Measurements from ENCODE around the gene SPTY2D1.
"Not testable (repeated sequence)": the region's sequence is repeated elsewhere in the genome, so short reads cannot be mapped to it uniquely, and the experiment has no call there.

The SPTY2D1 gene, protein sequence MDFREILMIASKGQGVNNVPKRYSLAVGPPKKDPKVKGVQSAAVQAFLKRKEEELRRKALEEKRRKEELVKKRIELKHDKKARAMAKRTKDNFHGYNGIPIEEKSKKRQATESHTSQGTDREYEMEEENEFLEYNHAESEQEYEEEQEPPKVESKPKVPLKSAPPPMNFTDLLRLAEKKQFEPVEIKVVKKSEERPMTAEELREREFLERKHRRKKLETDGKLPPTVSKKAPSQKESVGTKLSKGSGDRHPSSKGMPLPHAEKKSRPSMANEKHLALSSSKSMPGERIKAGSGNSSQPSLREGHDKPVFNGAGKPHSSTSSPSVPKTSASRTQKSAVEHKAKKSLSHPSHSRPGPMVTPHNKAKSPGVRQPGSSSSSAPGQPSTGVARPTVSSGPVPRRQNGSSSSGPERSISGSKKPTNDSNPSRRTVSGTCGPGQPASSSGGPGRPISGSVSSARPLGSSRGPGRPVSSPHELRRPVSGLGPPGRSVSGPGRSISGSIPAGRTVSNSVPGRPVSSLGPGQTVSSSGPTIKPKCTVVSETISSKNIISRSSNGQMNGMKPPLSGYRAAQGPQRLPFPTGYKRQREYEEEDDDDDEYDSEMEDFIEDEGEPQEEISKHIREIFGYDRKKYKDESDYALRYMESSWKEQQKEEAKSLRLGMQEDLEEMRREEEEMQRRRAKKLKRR

DNA sequence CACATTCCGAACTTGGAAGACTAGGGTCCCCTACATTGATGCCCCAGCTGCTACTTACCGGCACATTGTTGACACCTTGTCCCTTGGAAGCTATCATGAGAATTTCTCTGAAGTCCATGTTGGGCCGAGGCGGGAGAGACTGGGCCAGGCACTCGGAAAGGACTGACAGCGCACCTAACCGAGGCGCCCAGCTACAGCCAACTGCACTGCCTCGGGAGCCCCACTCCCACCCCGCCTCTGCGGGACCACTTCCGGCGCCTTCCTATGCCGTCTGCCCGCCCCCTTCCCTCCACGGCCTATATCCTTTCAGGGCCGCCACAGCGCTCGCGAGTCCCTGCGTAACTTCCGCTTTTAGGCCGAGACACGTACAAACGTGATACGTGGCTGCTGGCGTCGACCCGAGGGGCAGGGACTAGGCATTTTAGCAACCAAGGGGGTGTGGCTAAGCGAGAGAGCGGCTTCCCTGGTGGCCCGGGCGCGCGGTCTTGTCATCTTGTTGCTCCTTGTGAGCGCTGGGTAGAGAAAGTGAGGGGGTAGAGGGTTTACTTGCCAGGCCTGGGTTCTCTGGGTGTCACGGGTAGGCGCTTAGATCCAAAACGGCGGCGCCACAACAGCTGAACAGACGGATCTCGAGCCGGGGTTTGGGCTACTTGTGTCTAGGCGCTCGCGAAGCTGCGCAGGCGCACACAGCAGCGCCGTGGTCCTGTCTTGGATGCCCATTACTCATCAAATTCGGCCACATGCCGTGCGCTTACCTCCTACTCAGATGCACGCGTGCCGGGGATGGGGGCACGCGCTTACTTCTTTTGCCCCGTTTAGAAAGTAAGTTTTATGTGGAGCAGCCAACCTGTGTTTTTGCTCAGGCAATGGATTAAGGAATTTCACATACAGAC, at the start of gene SPTY2D1:
SPTY2D1 (minus strand) TSS at position 203 of the 893 bp plus-strand sequence; CDS start at position 118, 85 bp downstream.
- peak; percentile 97 for DNase-seq (ENCODE audit: low spot score)

DNA sequence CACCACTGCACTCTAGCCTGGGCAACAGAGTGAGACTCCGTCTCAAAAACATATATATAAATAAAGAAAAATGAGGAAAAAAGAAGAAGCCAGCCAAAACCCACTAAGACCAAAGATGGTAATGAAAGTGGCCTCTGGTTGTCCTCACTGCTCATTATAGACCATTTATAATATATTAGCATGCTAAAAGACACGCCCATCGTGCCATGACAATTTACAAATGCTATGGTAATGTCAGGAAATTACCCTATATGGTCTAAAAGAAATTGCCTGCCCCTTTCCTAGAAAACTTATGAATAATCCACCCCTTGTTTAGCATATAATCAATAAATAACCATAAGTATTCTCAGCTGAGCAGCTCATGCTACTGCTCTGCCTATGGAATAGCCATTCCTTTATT, 48.3 kb upstream of the SPTY2D1 start:
- DNase-seq (ENCODE audit: low spot score) = no peak

DNA sequence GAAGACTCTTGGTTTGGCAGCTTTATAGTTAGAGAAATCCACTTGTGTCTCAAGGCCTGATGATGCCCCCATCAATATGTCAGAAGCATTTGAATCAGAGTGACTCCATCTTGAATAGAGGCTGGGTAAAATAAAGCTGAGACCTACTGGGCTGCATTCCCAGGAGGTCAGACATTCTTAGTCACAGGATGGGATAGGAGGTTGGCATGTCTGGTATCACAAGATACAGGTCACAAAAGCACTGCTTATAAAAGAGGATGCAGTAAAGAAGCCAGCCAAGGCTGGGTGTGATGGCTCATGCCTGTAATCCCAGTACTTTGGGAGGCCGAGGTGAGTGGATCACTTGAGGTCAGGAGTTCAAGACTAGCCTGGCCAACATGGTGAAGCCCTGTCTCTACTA, 47.8 kb upstream of the SPTY2D1 start:
- DNase-seq (ENCODE audit: low spot score) = not testable (repeated sequence)

DNA sequence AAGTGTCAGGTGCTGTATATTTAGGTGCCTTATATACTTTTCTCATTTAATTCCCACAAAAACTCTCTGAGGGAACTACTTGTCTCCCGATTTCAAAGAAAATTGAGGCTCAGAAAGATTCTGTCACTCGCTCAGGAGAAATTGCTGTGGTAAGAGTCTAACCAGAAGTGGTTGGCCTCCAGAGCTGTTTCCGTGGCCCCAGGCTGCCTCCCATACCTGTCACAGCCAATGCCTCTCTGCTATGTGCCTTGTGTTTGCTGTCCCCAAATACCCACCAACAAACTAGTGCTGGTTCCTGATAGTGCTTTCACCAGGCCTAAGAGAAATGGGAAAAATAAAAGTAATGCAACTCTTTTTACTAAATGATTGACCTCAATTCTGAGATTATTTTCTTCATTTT, 43.4 kb upstream of the SPTY2D1 start:
- DNase-seq (ENCODE audit: low spot score) = no peak

DNA sequence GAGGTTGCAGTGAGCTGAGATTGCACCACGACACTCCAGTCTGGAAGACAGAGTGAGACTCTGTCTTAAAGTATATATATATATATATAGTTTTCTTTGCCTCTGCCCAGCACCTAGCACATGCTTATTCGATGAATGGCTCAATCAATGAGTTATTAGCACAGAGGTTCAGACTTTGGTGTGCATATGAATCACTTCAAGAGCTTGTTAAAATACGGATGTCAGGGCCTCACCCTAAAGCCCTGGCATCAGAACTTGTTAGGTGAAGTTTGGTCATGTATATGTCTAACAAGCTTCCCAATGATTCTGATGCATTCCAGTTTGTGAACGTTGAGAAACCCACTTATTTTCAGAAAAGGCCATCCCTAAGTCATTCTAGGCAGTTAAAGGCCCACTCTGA, 42.7 kb upstream of the SPTY2D1 start:
- DNase-seq (ENCODE audit: low spot score) = no peak

DNA sequence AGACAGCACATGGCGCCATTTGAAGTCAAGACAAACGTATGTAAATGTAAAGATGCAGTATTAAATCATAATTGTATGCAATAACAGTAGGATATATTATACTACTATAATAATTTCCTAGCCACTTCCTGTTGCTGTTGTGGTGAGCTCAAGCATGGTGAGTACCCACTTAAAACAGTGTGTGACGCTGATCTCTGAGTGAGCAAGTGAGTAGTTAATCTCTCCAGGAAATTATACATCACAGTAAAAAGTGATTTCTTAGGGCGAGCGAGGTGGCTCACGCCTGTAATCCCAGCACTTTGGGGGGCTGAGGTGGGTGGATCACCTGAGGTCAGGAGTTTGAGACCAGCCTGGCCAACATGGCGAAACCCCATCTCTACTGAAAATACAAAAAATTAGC, 38.1 kb upstream of the SPTY2D1 start:
- peak; percentile 69 for DNase-seq (ENCODE audit: low spot score)

DNA sequence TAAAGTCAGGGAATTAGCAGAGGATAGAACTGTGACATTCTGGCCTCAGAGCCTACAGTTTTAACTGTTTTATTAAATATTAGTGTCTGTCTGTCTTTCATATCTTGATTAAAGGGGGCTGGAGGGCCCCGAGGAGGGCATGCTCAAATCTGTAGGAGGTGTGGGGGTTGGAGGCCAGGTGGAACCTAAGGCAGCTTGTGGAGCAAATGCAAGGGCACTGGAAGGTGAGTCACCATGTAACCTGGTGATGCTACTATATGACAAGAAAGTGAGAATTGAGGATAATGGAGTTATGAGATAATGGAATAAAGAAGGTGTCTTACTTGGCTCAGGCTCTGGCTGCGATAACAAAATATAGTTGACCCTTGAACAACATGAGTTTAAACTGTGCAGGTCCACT, 37.1 kb upstream of the SPTY2D1 start:
- DNase-seq (ENCODE audit: low spot score) = no peak

DNA sequence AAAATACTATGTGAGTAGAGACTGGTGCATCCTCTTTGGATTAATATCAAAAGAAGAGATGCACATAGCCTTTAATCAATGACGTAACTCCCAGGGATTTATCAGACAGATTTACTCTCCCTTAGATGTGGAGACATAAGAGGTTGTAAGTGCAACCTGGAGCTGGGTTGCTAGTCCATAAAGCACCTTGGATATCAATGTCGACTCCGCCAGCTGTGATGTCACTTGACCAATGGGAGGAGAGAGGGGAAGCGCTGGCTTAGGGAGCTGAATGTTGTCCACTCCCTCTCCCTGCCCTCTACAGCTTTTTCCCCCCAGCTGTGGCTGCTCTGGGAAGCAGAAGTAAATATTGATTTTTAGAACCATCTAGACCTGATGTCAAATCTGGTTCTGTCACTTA, 35.6 kb upstream of the SPTY2D1 start:
- DNase-seq (ENCODE audit: low spot score) = no peak

DNA sequence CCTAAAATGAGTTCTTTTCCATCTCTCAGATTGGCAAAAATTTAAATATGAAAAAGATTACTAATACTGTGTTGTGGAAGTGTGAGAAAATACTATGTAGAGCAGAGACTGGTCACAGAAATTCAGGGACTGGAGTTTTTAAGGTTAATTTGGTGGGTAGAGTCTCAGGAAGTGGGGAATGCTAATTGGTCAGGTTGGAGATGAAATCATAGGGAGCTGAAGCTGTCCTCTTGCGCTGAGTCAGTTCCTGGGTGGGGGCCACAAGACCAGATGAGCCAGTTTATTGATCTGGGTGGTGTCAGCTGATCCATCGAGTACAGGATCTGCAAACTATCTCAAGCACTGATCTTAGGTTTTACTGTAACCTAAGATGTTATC, 35.1 kb upstream of the SPTY2D1 start:
- DNase-seq (ENCODE audit: low spot score) = peak; percentile 20

DNA sequence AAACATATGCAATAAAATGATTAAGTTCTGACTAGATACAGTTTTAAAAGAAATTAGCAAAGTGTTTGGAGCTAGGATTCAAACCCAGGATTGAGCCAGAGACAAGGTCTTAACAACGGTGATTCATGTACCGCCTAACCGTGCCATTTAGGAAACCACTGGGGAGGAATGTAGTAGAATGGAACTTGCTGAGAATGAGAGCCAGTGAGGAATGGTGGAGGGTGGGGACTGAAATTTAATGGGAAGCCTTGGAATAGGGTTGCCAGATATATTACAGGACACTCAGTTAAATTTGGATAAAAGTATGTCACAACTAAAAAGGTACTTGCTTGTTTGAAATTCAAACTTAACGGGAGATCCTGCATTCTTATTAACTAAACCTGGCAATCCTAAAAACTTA, 34.0 kb upstream of the SPTY2D1 start:
- no peak for DNase-seq (ENCODE audit: low spot score)

DNA sequence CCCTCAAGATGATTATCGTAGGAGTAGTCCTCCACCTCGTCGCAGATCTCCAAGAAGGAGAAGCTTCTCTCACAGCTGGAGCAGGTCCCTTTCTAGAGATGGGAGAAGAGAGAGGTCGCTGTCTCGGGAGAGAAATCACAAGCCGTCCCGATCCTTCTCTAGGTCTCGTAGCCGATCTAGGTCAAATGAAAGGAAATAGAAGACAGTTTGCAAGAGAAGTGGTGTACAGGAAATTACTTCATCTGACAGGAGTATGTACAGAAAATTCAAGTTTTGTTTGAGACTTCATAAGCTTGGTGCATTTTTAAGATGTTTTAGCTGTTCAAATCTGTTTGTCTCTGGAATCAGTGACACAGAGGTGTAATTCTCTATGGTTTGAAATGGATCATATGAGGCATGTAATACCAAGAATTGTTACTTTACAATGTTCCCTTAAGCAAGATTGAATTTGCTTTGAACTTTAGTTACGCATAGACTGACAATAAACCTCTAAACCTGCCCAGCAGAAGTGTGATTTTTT, 31.3 kb upstream of the SPTY2D1 start:
- DNase-seq (ENCODE audit: low spot score) = not testable (repeated sequence)

DNA sequence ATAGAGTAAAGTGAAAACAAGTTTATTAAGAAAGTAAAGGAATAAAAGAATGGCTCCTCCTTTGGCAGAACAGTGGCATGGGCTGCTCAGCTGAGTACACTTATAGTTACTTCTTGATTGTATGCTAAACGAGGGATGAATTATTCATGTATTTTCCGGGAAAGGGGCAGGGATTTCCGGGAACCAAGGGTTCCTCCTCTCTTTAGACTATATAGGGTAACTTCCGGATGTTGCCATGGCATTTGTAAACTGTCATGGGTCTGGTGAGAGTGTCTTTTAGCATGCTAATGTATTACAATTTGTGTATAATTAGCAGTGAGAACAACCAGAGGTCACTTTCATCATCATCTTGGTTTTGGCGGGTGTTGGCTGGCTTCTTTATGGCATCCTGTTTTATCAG, 23.5 kb upstream of the SPTY2D1 start:
- no peak for DNase-seq (ENCODE audit: low spot score)

DNA sequence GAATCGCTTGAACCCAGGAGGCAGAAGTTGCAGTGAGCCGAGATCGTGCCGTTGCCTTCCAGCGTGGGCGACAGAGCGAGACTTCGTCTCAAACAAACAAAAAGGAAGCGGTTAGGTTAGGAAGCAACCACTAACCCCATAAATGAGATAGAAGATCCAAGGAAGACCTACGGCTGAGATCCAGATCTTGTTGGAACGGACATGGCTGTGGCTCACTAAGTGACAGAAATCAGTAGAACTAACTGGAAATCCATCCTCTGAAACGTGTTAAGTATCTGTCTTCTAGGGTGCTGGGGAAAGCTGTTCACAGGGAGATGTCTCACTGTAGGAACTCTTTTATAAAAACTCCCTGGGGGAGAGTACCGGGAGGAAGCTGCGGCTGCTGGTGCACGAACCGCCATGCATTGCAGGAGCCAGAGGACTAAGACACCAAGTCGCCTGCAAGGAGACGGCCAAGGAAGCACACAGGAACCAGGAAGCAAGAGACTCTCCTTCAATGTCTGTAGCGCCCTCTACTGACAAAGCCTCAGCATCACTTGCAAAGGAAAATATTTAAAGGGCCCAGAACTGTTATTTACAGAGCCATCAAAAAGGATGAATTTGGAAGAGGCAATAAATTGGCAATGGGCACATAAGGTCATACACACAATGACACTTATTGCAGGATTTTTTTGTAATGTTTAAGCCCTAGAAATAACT, 16.9 kb upstream of the SPTY2D1 start:
- DNase-seq (ENCODE audit: low spot score) = peak; percentile 47

DNA sequence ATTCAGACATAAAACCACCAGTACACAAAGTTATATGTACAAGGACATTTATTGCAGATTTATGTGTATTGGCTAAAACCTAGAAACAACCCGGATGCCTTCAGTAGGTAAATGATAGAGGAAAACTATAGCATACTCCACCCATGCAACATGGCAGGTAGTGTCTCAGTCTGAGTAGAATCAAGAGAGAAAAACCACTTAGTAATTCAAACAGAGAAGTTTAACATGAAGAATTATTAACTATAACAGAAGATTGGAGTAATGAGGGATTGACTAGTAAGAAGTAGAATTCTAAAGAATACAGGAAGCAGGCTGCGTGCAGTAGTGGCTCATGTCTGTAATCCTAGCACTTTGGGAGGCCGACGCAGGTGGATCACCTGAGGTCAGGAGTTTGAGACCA, 16.2 kb upstream of the SPTY2D1 start:
- no peak for DNase-seq (ENCODE audit: low spot score)

DNA sequence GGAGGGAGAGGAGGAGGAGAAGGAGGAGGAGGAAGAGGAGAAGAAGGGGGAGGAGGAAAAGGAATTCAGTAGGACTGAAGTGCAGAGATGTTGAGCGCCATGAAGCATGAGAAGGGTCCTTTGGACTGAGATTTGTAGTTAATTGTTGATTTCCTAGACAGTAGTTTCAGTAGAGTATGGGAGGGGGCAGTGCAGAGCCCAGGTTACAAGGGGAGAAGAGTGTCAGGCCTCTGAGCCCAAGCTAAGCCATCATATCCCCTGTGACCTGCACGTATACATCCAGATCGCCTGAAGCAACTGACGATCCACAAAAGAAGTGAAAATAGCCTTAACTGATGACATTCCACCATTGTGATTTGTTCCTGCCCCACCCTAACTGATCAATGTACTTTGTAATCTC, 8.9 kb upstream of the SPTY2D1 start:
- not testable (repeated sequence) for DNase-seq (ENCODE audit: low spot score)

DNA sequence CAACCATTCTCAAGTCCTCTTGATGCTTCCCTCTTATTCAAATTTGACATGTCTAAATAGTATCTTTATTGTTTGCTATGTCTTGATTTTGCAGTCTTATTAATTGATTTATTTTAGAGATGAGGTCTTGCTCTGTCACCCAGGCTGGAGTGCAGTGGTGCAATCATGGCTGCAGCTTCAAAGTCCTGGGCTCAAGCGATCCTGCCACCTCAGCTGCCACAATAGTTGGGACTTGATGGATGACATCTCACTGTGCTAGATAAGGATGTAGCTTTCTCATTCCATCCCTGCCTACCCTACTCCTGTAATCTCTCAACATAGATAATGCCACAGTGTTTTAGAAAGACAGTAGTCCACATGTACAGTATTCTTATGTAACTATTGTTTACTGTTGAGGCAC, 7.5 kb upstream of the SPTY2D1 start:
- DNase-seq (ENCODE audit: low spot score) = no peak

DNA sequence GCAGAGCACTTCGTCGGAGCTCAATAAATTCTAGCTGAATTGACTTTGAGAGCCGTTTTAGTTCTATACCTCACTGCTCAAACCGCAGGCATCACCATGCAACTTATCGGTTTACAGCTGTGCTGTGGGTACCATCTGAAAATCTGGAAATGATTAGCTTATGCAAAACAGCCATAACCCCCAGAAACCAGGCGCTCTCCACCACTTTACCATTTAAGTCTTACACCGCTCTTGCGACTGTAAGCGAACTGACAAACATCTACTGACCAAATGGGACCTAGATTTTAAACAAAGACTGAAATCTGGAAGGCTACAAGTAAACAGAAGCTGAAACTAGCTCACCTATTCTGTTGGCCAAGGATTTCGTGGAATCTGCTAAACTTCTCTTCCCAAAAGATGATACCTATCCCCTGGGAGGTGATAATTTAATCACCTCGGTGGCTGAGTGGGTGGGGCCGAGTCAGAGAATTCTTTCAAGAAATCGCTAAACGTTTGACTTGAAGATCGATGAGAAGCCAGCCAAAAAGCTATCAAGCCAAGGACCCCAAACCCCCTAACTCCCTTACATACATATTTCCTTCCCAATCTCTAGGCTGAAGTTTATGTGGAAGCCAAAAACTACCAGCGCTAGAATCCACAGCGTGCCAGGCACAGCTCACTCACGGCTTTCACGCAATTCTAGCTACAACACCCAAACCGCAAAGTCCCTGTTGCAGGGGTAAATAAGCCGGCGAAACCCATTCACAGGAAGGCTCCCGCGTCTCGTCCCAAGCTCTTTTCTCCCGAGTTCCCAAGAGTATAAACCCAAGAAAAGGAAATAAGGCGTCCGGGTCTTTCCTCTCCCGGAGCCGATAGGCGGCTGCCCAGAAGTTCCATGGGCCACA, 644 bp downstream of the SPTY2D1 start:
- no peak for DNase-seq (ENCODE audit: low spot score)

DNA sequence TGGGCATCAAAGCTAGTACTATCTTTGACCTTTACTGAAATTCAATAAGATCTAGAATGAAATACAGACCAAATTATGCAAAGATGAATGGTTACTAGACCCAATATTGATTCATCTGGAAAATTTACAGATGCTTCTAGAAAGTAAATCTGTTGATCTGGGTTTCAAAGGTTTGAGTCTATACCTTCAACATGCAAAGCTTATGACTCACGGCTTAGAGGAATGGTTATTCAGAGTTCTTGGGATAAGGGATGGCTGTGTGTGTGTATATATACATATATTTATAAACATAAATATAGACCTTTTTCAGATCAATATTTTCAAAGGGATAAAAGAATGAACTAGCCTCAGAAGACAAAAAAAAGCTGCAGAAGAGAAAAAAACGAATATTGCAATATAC, 1.3 kb downstream of the SPTY2D1 start:
- no peak for DNase-seq (ENCODE audit: low spot score)

DNA sequence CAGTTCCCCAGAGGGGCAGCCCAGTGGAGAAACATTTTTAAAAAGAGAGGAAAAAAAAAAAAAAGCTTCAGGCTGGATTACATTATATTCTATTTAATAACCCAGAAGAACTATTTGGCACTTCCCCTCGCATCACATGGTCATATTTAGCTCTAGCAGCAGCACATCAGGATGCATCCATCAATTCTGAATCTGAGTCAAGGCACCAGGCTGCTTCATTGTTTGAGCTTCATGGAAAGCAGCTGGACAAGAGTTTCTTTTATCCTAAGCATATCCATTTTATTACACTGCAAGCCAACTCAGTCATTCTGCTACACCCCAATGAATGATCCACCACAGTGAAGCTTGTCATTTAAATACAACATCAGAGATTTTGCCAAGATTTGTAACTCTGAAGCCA, 10.0 kb downstream of the SPTY2D1 start:
- DNase-seq (ENCODE audit: low spot score) = no peak

DNA sequence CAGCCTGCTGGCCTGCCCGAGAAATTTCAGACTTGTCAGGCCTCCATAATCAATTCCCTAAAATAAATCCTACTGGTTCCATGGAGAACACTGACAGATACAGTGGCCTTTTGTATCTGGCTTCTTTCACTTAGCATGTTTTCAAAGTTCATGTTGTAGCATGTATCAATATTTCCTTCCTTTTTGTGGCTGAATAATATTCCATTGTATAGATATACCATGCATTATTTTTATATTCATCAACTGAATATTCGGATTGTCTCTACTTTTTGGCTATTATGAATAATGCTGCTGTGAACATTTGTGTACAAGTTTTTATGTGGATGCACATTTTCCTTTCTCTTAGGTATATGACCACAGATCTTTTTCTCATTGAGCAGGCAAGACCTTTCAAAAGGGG, 10.4 kb downstream of the SPTY2D1 start:
- no peak for DNase-seq (ENCODE audit: low spot score)

Measured in CD4-positive, alpha-beta T cell treated with Interleukin-6 at 100 ng/mL for 8 hours (primary cell).